ENCODE measurements around the gene CENPK.
"Not testable (repeated sequence)": the region's sequence is repeated elsewhere in the genome, so short reads cannot be mapped to it uniquely, and the experiment has no call there.

Gene CENPK

GRCh38 chr5:65562731-65563701 is at the start of gene CENPK, which contains the start of gene PPWD1:
TSS of gene CENPK (minus strand) at chr5:65563168. CDS start at chr5:65554907, 8,261 bp downstream.
TSS of gene PPWD1 (plus strand) at chr5:65563296. CDS start at chr5:65563311, 15 bp downstream.
- DNase-seq: peak; percentile 94

GRCh38 chr5:65612298-65612907 is 49.4 kb upstream of the CENPK start:
- DNase-seq: no peak

- no peak for DNase-seq
Measured at GRCh38 chr5:65611524-65611923, 48.6 kb upstream of the CENPK start.

GRCh38 chr5:65601761-65602160 is 38.8 kb upstream of the CENPK start:
- DNase-seq: not testable (repeated sequence)

GRCh38 chr5:65588694-65589093 is 25.7 kb upstream of the CENPK start:
- no peak for DNase-seq

- DNase-seq: no peak
Measured at GRCh38 chr5:65577141-65577540, 14.2 kb upstream of the CENPK start.

- DNase-seq: no peak
Measured at GRCh38 chr5:65570598-65571226, 7.7 kb upstream of the CENPK start.

GRCh38 chr5:65566505-65566904 is 3.5 kb upstream of the CENPK start:
- DNase-seq: no peak

- no peak for DNase-seq
Measured at GRCh38 chr5:65563777-65564176, 809 bp upstream of the CENPK start.

GRCh38 chr5:65556718-65557117 is 6.2 kb downstream of the CENPK start:
- no peak for DNase-seq

- DNase-seq: no peak
Measured at GRCh38 chr5:65556181-65556580, 6.8 kb downstream of the CENPK start.

- no peak for DNase-seq
Measured at GRCh38 chr5:65555287-65555686, 7.7 kb downstream of the CENPK start.

- no peak for DNase-seq
Measured at GRCh38 chr5:65553941-65554340, 9.0 kb downstream of the CENPK start.

GRCh38 chr5:65548281-65548680 is 14.7 kb downstream of the CENPK start:
- no peak for DNase-seq

GRCh38 chr5:65546141-65546540 is 16.8 kb downstream of the CENPK start:
- no peak for DNase-seq

GRCh38 chr5:65544473-65544872 is 18.5 kb downstream of the CENPK start:
- DNase-seq: no peak

- no peak for DNase-seq
Measured at GRCh38 chr5:65539827-65540226, 23.1 kb downstream of the CENPK start.

- no peak for DNase-seq
Measured at GRCh38 chr5:65535529-65535987, 27.4 kb downstream of the CENPK start.

GRCh38 chr5:65530904-65531303 is 32.1 kb downstream of the CENPK start:
- DNase-seq: no peak

GRCh38 chr5:65525726-65526125 is 37.2 kb downstream of the CENPK start:
- DNase-seq: no peak

GRCh38 chr5:65512170-65512937 is 50.6 kb downstream of the CENPK start:
- no peak for DNase-seq

- no peak for DNase-seq
Measured at GRCh38 chr5:65508978-65509377, 54.0 kb downstream of the CENPK start.

- DNase-seq: no peak
Measured at GRCh38 chr5:65506961-65507360, 56.0 kb downstream of the CENPK start.

Data from NK-92 treated with Interleukin-12 subunit alpha and Interleukin-12 subunit beta, amount 100 ng/mL, for 24 hours (cell line).